DOHH2 (cell line): ENCODE data around the gene AGO3.

ENCODE experiments used
- CTCF ChIP-seq: fragments of 200-600 bp; sonication (generic); IDR thresholded peaks from one replicate; pipeline ENCODE4 v1.5.1; 2014; ENCODE audit warnings: antibody characterized with exemption, mild to moderate bottlenecking, low read depth, low read length; ENCODE audit not compliant: poor library complexity, severe bottlenecking
- EZH2phosphoT487 ChIP-seq: fragments of 200-600 bp; sonication (generic); IDR thresholded peaks from 2 replicates; pipeline ENCODE4 v1.6.1; 2017; ENCODE audit warnings: borderline replicate concordance, mild to moderate bottlenecking, antibody characterized with exemption, low read length, moderate library complexity, mixed read lengths

- TF ChIP-seq CTCF (no peak), EZH2phosphoT487 (no peak)
Measured at GRCh38 chr1:36024847-36025246, 93.9 kb downstream of the AGO3 start.
